Adrenal gland (tissue), 5 donors: ENCODE results near the gene ME1.

Source experiments
- POLR2A ChIP-seq, 2 donors: fragments of 450-650 bp; IDR thresholded peaks; one replicate each; pipeline ENCODE4 v1.6.1; 2017; ENCODE audit warnings: antibody characterized with exemption in 2 of 2, mild to moderate bottlenecking in 2 of 2, moderate library complexity in 1 of 2
- TF ChIP-seq, protein P1 (sequence below), 6 experiments: fragments of 450-650 bp in 4 of 6; fragments of 200-600 bp in 2 of 6; sonication (generic) in 1 of 6; IDR thresholded peaks; 1 replicate in 5 of 6; 2 replicates in 1 of 6; pipeline versions ENCODE4 v1.5.1 to v1.8.0; 2016 to 2021; ENCODE audit warnings: antibody characterized with exemption in 6 of 6, mild to moderate bottlenecking in 2 of 6, moderate library complexity in 1 of 6
- donor health status: DM: no; HTN: no; CAD: no.

DNA sequence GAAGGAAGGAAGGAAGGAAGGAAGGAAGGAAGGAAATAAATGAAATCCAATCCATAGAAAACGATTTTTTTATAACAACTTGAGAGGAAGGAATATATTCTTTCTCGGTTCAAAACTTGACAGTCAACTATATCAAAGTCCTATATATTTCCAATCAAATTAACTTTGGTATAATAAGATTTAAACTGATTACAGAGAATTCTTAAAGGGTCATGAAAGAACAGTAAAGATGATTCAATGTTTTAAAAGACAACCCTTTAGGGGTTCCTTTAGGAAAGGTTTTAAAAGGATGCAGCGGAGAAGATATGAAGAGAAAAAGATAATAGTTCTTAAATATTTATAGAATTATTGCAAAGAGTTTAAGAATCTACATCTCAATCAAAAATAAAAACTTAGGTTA, 61.2 kb downstream of the ME1 start:
- TF ChIP-seq, protein P1, sequence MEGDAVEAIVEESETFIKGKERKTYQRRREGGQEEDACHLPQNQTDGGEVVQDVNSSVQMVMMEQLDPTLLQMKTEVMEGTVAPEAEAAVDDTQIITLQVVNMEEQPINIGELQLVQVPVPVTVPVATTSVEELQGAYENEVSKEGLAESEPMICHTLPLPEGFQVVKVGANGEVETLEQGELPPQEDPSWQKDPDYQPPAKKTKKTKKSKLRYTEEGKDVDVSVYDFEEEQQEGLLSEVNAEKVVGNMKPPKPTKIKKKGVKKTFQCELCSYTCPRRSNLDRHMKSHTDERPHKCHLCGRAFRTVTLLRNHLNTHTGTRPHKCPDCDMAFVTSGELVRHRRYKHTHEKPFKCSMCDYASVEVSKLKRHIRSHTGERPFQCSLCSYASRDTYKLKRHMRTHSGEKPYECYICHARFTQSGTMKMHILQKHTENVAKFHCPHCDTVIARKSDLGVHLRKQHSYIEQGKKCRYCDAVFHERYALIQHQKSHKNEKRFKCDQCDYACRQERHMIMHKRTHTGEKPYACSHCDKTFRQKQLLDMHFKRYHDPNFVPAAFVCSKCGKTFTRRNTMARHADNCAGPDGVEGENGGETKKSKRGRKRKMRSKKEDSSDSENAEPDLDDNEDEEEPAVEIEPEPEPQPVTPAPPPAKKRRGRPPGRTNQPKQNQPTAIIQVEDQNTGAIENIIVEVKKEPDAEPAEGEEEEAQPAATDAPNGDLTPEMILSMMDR (IDR thresholded peaks at IDR 0.05) = no peak
- no peak for TF ChIP-seq POLR2A (IDR thresholded peaks at IDR 0.05)
